ENCODE data around the gene CNPPD1.

CNPPD1 gene

DNA sequence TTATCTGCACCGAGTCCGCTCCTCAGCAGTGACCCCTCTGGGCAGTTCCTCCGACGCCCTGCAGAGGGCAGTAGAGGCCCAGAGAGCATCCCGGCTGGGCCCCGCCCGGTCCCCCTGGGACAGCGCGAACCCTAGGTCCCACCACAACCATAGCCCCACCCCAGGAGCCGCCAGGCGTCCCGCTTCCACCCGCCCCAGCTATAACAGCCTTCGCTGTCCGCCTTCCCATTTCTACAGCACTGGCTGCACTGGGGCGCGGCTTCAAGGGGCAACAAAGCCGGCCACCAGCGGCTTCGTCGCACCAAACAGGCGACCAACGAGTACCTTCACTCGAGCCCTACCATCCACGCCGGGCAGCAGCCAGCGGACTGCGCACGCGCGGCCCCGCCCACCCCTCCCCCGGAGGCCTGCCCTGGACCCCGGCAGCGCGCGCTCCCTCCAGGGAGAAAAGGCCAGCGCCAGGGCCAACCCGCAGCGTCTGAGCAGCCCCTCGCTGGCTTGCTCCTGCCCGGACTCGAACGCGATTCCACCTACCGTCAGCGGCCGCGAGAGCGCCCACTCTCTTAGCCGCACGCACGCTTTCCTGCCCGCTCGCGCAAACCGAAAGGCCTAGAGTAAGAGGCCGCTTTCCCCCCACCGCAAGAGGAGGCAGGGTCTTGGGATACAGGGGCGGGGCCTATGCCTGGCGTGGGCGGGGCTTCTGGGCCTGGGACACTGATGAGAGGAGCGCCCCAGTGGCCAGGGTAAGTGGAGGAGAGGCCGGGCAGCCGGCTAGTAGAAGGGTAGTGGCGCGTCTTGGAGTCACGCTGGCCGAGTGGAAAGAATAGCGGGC lies 16.3 kb downstream of the CNPPD1 start, which contains the start of gene NHEJ1:
NHEJ1 (minus strand) TSS at position 630 of the 832 bp plus-strand sequence. CDS start 2,453 bp downstream, outside the sequence.
- H3K36me3 Mint-ChIP-seq (ENCODE audit: low read depth), result peaks cover 14% of the 10 kb centered on the region
- H3K27me3 Mint-ChIP-seq (ENCODE audit: low read depth), result peaks cover 8% of the 10 kb centered on the region
- H3K4me3 Mint-ChIP-seq, result peak within 1 kb of the TSS; percentile 93 to 98 (median 95)
- H3K4me1 Mint-ChIP-seq, result peaks cover 17% of the 10 kb centered on the region
- TF ChIP-seq, protein P1, sequence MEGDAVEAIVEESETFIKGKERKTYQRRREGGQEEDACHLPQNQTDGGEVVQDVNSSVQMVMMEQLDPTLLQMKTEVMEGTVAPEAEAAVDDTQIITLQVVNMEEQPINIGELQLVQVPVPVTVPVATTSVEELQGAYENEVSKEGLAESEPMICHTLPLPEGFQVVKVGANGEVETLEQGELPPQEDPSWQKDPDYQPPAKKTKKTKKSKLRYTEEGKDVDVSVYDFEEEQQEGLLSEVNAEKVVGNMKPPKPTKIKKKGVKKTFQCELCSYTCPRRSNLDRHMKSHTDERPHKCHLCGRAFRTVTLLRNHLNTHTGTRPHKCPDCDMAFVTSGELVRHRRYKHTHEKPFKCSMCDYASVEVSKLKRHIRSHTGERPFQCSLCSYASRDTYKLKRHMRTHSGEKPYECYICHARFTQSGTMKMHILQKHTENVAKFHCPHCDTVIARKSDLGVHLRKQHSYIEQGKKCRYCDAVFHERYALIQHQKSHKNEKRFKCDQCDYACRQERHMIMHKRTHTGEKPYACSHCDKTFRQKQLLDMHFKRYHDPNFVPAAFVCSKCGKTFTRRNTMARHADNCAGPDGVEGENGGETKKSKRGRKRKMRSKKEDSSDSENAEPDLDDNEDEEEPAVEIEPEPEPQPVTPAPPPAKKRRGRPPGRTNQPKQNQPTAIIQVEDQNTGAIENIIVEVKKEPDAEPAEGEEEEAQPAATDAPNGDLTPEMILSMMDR (IDR thresholded peaks at IDR 0.05; ENCODE audit: unreplicated experiment in 3 of 3), result peak; percentile 99 to 100 (median 99)
- H3K27ac Mint-ChIP-seq, result peak within 1 kb of the TSS; percentile 92 to 99 (median 99)
- no peaks in the 10 kb centered on the region for H3K9me3 Mint-ChIP-seq

DNA sequence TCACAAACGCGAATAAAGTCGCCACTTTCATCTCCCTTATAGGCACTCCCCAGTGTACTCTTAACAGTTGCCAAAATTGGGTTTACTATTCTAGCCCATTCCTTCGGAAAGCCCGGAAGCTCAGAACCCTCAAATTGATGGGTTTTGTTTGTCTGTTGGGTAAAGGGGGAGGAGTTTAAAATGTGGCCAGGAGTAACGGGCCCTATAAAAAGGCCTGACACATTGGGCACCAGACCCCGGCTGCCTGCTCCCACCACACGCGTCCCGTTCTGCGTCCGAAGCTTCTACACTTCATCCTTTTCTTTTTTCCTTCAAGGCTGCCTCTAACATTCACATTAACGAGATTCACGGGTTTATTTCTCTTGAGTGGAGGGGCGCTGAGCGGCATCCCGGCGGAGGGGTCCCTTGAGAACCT lies 16.9 kb downstream of the CNPPD1 start:
- TF ChIP-seq, protein P1 (IDR thresholded peaks at IDR 0.05; ENCODE audit: unreplicated experiment in 3 of 3), result no peak
- Mint-ChIP-seq H3K27me3 (ENCODE audit: low read depth) (peaks cover 8% of the 10 kb centered on the region), H3K27ac (peak overlapping the region; percentile 92 to 99 (median 99)), H3K9me3 (no peaks in the 10 kb centered on the region), H3K4me3 (peak overlapping the region; percentile 93 to 98 (median 95)), H3K36me3 (ENCODE audit: low read depth) (peaks cover 14% of the 10 kb centered on the region), H3K4me1 (peaks cover 17% of the 10 kb centered on the region)

DNA sequence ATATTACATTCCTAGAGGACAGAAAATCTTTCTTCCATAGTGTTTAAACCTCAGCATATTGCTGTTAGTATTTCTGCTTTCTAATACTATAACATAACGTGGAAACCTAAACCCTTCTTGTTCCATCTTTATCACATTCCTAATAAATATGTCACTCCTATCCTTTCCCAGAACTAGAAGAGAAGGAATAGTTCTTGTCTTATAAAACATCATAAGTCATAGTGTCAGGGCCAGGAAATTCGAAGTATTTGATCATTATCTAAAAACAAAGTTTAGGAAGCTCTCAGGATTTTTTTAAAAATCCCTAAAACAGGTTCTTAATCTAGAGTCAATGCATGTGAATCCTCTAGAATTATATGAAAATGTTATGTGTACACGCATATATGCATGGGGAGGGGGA lies 18.1 kb downstream of the CNPPD1 start:
- peak overlapping the region; percentile 32 to 62 (median 44) for H3K4me3 Mint-ChIP-seq
- H3K9me3 Mint-ChIP-seq, result no peaks in the 10 kb centered on the region
- TF ChIP-seq, protein P1 (IDR thresholded peaks at IDR 0.05; ENCODE audit: unreplicated experiment in 3 of 3), result no peak
- peaks cover 4% of the 10 kb centered on the region for H3K27me3 Mint-ChIP-seq (ENCODE audit: low read depth)
- H3K36me3 Mint-ChIP-seq (ENCODE audit: low read depth), result peaks cover 14% of the 10 kb centered on the region
- H3K27ac Mint-ChIP-seq, result peak overlapping the region in 1 of 3 experiments; percentile 13
- peaks cover 17% of the 10 kb centered on the region for H3K4me1 Mint-ChIP-seq

DNA sequence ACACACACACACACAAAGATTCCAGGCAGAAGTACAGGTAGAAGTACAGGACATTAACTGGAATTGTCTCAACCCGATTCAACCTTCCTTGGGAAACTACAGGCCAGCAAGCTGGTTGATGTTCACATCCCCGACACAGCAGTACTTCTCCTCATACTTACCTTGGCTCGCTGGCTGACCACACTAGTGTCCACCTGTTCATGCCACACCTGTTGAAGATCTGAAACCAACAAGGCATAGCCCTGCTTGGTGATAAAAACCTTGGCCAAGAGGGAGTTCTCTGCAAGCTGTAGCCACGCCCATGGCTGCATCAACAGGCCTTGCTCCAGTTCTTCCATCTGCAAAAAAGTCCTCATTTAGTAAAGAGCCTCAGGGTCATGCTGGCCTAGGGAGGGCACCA lies 18.7 kb downstream of the CNPPD1 start:
- TF ChIP-seq, protein P1 (IDR thresholded peaks at IDR 0.05; ENCODE audit: unreplicated experiment in 3 of 3), result no peak
- H3K4me1 Mint-ChIP-seq, result peaks cover 17% of the 10 kb centered on the region
- H3K27me3 Mint-ChIP-seq (ENCODE audit: low read depth), result no peaks in the 10 kb centered on the region
- no peak overlapping the region for H3K27ac Mint-ChIP-seq
- no peak overlapping the region for H3K4me3 Mint-ChIP-seq
- H3K9me3 Mint-ChIP-seq, result no peaks in the 10 kb centered on the region
- H3K36me3 Mint-ChIP-seq (ENCODE audit: low read depth), result peaks cover 19% of the 10 kb centered on the region

DNA sequence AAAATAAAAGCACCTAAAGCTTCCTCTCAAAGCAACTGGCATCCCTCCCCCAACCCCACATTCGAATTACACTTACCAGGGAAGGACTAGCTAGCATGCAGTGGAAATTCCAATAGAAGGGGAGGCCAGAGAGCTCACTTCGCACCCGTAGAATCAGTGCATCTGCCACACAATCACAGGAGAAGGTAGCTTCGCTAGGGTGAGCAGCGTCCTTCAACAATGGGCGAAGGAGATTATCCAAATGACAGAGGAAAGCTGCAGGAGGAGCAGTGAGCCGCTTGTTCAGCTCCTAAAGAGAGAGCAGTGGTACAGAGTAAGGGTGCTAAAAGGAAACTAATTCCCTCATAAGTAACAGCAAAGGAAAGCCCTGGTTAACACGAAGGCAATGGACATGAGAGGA lies 19.3 kb downstream of the CNPPD1 start:
- H3K27ac Mint-ChIP-seq, result no peak overlapping the region
- no peaks in the 10 kb centered on the region for H3K9me3 Mint-ChIP-seq
- TF ChIP-seq, protein P1 (IDR thresholded peaks at IDR 0.05; ENCODE audit: unreplicated experiment in 3 of 3), result no peak
- H3K27me3 Mint-ChIP-seq (ENCODE audit: low read depth), result no peaks in the 10 kb centered on the region
- H3K36me3 Mint-ChIP-seq (ENCODE audit: low read depth), result peaks cover 19% of the 10 kb centered on the region
- H3K4me3 Mint-ChIP-seq, result peak overlapping the region in 1 of 3 experiments; percentile 48
- H3K4me1 Mint-ChIP-seq, result peaks cover 17% of the 10 kb centered on the region

Measured in nephron (organoid).